ENCODE data around the gene PXYLP1. TPM values are rescaled to one million over a fixed set of nuclear protein-coding genes. Genes with fewer than 3 reads are reported as not detected.
A peak's percentile ranks its signal among the peaks of the same experiment; 100 is the strongest.

PXYLP1 gene
- total RNA-seq, 1 donor from 2014 or later, result 30.9 TPM

DNA sequence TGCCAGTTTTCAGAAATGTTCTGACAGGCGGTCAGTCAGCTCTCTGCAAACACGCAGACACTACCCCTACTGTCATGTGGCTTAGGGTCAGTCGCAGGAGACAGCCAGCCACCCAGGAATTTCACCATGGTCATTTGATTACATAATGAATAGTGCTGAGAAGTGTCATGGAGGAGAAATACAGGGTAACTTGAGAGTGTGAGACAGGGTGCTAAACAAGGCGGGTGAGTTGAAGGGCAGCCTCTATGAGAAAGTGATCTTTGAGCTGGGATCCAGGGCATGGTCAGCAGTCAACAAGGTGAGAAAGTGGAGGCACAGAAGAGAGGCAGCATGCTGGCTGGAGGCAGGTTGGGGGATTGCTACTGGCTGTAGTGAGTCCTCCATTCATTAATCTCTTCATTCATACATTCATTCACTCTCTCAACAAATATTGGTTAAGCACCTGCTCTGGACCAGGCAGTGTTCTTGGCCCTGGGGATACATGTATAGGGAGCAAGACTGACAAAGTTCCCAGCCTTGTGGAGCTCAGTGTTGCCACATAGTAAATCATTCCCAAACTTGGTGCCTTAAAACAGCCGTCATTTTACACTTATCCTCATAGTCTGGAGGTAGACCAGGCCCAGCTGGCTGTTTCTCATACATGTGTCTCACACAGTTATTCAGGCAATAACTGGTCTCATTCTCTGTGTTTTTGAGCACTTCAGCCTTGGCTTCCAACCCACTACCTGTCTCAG is 14.8 kb downstream of the PXYLP1 start:
- Mint-ChIP-seq H3K27me3 (ENCODE audit: low read depth) (no peaks in the 10 kb centered on the region), H3K4me1 (peaks cover 12% of the 10 kb centered on the region), H3K36me3 (ENCODE audit: low read depth) (no peaks in the 10 kb centered on the region), H3K27ac (ENCODE audit: unreplicated experiment) (peak overlapping the region; percentile 81), H3K4me3 (no peak overlapping the region), H3K9me3 (no peaks in the 10 kb centered on the region)
- DNase-seq (ENCODE audit: low read depth, low spot score), result no peak
- TF ChIP-seq, protein P1, sequence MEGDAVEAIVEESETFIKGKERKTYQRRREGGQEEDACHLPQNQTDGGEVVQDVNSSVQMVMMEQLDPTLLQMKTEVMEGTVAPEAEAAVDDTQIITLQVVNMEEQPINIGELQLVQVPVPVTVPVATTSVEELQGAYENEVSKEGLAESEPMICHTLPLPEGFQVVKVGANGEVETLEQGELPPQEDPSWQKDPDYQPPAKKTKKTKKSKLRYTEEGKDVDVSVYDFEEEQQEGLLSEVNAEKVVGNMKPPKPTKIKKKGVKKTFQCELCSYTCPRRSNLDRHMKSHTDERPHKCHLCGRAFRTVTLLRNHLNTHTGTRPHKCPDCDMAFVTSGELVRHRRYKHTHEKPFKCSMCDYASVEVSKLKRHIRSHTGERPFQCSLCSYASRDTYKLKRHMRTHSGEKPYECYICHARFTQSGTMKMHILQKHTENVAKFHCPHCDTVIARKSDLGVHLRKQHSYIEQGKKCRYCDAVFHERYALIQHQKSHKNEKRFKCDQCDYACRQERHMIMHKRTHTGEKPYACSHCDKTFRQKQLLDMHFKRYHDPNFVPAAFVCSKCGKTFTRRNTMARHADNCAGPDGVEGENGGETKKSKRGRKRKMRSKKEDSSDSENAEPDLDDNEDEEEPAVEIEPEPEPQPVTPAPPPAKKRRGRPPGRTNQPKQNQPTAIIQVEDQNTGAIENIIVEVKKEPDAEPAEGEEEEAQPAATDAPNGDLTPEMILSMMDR (conservative IDR thresholded peaks at IDR 0.05), result no peak

- DNase-seq (ENCODE audit: low read depth, low spot score), result no peak
- Mint-ChIP-seq H3K27ac (ENCODE audit: unreplicated experiment) (no peak overlapping the region), H3K4me3 (no peak overlapping the region), H3K4me1 (peaks cover 12% of the 10 kb centered on the region), H3K36me3 (ENCODE audit: low read depth) (no peaks in the 10 kb centered on the region), H3K9me3 (no peaks in the 10 kb centered on the region), H3K27me3 (ENCODE audit: low read depth) (no peaks in the 10 kb centered on the region)
- TF ChIP-seq, protein P1 (conservative IDR thresholded peaks at IDR 0.05), result no peak
Observed at GRCh38 chr3:141246958-141247301, 15.3 kb downstream of the PXYLP1 start.

DNA sequence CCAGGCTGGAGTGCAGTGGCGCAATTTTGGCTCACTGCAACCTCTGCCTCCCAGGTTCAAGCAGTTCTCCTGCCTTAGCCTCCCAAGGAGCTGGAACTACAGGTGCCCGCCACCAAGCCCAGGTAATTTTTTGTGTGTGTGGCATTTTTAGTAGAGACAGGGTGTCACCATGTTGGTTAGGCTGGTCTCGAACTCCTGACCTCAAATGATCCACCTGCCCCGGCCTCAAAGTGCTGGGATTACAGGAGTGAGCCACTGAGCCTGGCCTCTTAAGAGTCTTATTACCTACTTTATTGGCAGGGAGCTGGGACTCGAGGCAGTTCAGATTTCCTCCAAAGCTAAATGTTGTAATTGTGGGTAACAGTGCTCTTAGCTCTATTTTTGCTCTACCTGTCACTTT is 16.4 kb downstream of the PXYLP1 start:
- no peak for DNase-seq (ENCODE audit: low read depth, low spot score)
- Mint-ChIP-seq H3K36me3 (ENCODE audit: low read depth) (no peaks in the 10 kb centered on the region), H3K27ac (ENCODE audit: unreplicated experiment) (no peak overlapping the region), H3K4me3 (no peak overlapping the region), H3K9me3 (no peaks in the 10 kb centered on the region), H3K27me3 (ENCODE audit: low read depth) (no peaks in the 10 kb centered on the region), H3K4me1 (peaks cover 7% of the 10 kb centered on the region)
- TF ChIP-seq, protein P1 (conservative IDR thresholded peaks at IDR 0.05), result no peak

GRCh38 chr3:141249041-141249440 is 17.4 kb downstream of the PXYLP1 start:
- TF ChIP-seq, protein P1 (conservative IDR thresholded peaks at IDR 0.05), result no peak
- Mint-ChIP-seq H3K4me1 (no peaks in the 10 kb centered on the region), H3K9me3 (no peaks in the 10 kb centered on the region), H3K27me3 (ENCODE audit: low read depth) (no peaks in the 10 kb centered on the region), H3K27ac (ENCODE audit: unreplicated experiment) (no peak overlapping the region), H3K36me3 (ENCODE audit: low read depth) (no peaks in the 10 kb centered on the region), H3K4me3 (no peak overlapping the region)
- no peak for DNase-seq (ENCODE audit: low read depth, low spot score)

- H3K27me3 Mint-ChIP-seq (ENCODE audit: low read depth), result no peaks in the 10 kb centered on the region
- H3K9me3 Mint-ChIP-seq, result no peaks in the 10 kb centered on the region
- no peaks in the 10 kb centered on the region for H3K4me1 Mint-ChIP-seq
- no peak overlapping the region for H3K4me3 Mint-ChIP-seq
- H3K36me3 Mint-ChIP-seq (ENCODE audit: low read depth), result no peaks in the 10 kb centered on the region
- H3K27ac Mint-ChIP-seq (ENCODE audit: unreplicated experiment), result no peak overlapping the region
- no peak for DNase-seq (ENCODE audit: low read depth, low spot score)
- TF ChIP-seq, protein P1 (conservative IDR thresholded peaks at IDR 0.05), result no peak
Observed at GRCh38 chr3:141250342-141250741, 18.7 kb downstream of the PXYLP1 start.

All from neural crest cell (in vitro differentiated cells).